ENCODE data around the gene IZUMO1. TPM values are rescaled to one million over a fixed set of nuclear protein-coding genes. Genes with fewer than 3 reads are reported as not detected.

Gene IZUMO1
- total and polyA plus RNA-seq, 3 donors from 2014 or later, result 10.5 to 32.8 (median 28.9) TPM

DNA sequence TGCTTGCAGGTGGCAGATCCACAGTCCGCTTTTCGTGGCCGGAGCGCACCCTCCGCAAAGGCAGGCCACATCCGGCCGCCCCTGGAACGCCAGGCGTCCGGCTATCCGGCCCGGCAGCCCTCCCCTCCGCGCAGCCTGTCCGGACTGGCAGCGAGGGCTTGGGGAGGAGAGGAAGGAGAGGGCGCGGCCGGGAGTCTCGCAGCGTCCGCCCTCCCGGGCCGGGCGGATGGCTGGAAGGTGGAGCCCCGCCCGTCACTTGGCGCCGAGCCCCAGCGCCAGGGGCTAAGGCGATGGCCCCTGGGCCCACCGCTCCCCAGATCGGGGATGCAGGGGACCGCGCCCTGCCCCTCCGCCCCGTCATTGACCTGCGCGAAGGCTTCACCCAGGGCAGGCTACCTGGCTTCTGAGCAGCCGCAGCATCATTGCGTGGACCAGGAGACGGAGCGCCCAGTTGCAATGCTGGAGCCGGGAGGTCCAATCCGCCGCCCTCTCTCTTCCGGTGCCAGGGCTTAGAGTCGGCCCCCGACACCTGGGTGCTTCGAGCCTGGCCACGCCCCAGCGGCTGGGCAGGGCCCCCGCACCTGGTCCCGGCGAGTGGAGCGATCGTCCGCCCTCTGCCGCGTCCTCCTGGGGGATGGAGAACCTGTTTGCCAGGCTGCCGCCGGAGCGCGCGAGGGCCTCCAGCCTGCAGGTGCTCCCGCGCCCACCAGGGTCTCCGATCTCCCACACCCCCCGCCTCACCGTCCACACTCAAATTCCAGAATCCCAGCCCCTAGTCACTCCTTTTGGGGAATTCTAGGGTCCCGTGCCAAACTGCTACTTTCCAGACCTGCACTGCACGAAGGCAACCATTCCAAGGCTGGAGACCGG lies 6.0 kb upstream of the IZUMO1 start, which contains the start of gene FUT1:
TSS of gene FUT1 (minus strand) at position 146 of the 870 bp plus-strand sequence. CDS start 1,360 bp downstream, outside the sequence.
- H3K4me1 ChIP-seq, result peaks cover 23% of the 10 kb centered on the region
- H3K9me3 ChIP-seq, result no peaks in the 10 kb centered on the region
- WGBS, 2 donors, result 7 to 45% methylated on average over 2 to 46 of the region's 73 CpGs
- H3K27me3 ChIP-seq, result no peaks in the 10 kb centered on the region
- peak within 1 kb of the TSS in 1 of 2 donors; percentile 71 for H3K27ac ChIP-seq
- peak; percentile 64 for DNase-seq
- TF ChIP-seq POLR2A (IDR thresholded peaks at IDR 0.05), result no peak
- TF ChIP-seq, protein P1, sequence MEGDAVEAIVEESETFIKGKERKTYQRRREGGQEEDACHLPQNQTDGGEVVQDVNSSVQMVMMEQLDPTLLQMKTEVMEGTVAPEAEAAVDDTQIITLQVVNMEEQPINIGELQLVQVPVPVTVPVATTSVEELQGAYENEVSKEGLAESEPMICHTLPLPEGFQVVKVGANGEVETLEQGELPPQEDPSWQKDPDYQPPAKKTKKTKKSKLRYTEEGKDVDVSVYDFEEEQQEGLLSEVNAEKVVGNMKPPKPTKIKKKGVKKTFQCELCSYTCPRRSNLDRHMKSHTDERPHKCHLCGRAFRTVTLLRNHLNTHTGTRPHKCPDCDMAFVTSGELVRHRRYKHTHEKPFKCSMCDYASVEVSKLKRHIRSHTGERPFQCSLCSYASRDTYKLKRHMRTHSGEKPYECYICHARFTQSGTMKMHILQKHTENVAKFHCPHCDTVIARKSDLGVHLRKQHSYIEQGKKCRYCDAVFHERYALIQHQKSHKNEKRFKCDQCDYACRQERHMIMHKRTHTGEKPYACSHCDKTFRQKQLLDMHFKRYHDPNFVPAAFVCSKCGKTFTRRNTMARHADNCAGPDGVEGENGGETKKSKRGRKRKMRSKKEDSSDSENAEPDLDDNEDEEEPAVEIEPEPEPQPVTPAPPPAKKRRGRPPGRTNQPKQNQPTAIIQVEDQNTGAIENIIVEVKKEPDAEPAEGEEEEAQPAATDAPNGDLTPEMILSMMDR (IDR thresholded peaks at IDR 0.05), result no peak
- H3K4me3 ChIP-seq, result peak within 1 kb of the TSS; percentile 17 to 54
- intact Hi-C loops (cut with DNase I; ENCODE audit: low total_unique reads), result no loop called here
- H3K36me3 ChIP-seq (ENCODE audit: low read depth, missing control alignments), result no peaks in the 10 kb centered on the region

DNA sequence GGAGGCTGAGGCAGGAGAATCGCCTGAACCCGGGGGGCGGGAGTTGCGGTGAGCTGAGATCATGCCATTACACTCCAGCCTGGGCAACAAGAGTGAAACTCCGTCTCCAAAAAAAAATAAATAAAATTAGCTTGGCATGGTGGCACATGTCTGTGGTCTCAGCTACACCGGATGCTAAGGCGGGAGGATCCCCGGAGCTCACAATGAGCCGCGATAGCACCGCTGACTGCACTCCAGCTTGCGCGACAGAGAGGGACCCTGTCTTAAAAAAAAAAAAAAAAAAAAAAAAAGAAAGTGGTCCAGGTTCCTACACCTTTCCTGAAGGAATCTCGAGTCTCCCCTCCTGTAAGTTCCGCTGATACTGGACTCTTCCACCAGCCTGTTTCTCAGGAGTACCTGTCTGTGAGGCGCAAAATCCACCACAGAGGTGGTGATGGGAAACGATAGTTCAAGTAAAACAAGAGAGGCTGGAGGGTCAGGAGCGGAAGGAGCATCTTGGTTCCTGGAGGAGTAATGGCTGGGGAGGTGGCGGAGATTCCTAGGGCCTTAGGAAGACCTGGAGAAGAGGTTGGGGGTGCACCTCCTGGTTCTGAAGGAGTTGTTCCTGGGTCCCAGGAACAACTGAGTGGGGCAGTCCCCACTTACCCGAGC lies 5.3 kb upstream of the IZUMO1 start:
- peak overlapping the region in 1 of 2 donors; percentile 71 for H3K27ac ChIP-seq
- no peaks in the 10 kb centered on the region for H3K27me3 ChIP-seq
- DNase-seq, result no peak
- no peaks in the 10 kb centered on the region for H3K9me3 ChIP-seq
- H3K4me1 ChIP-seq, result peaks cover 27% of the 10 kb centered on the region
- 15 to 29% methylated on average over 20 of the region's 20 CpGs for WGBS, 2 donors
- H3K4me3 ChIP-seq, result peak overlapping the region; percentile 17 to 54
- intact Hi-C loops (cut with DNase I; ENCODE audit: low total_unique reads), result no loop called here
- TF ChIP-seq POLR2A (IDR thresholded peaks at IDR 0.05), result no peak
- TF ChIP-seq, protein P1 (IDR thresholded peaks at IDR 0.05), result no peak
- no peaks in the 10 kb centered on the region for H3K36me3 ChIP-seq (ENCODE audit: low read depth, missing control alignments)

DNA sequence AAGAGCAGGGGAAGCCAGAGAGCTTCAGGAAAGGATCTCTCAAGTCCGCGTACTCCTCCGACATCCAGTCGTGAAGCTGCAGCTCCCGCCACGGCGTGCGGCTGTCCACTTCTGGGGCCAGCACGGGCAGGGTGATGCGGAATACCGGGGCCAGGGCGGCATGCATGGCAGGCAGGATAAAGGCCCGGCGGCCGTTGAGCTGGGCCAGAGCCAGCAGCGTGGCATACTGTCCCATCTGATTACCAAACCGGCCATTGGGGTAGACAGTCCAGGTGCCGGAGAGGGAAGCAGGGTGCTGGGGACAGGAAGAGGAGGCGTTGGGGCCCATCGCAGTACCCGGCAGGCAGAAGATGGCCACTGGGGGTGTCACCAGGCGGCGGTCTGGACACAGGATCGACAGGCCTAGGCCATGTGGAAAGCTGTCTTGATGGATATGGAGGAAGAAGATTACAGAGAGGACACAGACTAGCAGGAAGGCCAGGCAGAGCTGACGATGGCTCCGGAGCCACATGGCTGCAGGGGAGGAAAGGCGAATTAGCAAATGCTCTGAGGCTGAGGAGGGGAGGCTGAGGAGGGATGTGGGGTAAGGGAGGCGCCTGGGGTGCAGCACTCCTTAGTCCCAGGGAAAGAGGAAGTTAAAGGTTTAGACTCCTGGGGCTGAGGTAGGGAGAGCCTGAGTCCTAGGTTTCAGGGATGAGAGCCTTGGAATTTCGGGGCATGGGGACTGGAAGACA lies 4.2 kb upstream of the IZUMO1 start:
- no peak overlapping the region for H3K27ac ChIP-seq
- H3K27me3 ChIP-seq, result no peaks in the 10 kb centered on the region
- 78 to 81% methylated on average over 29 of the region's 29 CpGs for WGBS, 2 donors
- no peaks in the 10 kb centered on the region for H3K9me3 ChIP-seq
- no peak for TF ChIP-seq POLR2A (IDR thresholded peaks at IDR 0.05)
- TF ChIP-seq, protein P1 (IDR thresholded peaks at IDR 0.05), result no peak
- no peaks in the 10 kb centered on the region for H3K36me3 ChIP-seq (ENCODE audit: low read depth, missing control alignments)
- H3K4me1 ChIP-seq, result peaks cover 27% of the 10 kb centered on the region
- H3K4me3 ChIP-seq, result no peak overlapping the region
- intact Hi-C loops (cut with DNase I; ENCODE audit: low total_unique reads), result no loop called here
- DNase-seq, result no peak

DNA sequence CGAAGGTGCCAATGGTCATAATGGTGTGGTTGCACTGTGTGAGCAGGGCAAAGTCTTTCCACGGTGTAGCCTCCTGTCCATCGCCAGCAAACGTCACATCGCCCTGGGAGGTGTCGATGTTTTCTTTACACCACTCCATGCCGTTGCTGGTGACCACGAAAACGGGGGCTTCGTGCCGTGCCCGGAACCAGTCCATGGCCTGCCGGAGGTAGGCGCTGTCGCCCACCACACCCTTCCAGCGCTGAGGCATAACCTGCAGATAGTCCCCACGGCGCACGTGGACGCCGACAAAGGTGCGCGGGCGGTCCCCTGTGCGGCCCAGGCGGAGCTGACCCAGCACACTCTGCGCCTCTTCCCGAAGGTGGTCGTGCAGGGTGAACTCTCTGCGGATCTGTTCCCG lies 3.6 kb upstream of the IZUMO1 start:
- no peaks in the 10 kb centered on the region for H3K9me3 ChIP-seq
- H3K4me3 ChIP-seq, result no peak overlapping the region
- H3K36me3 ChIP-seq (ENCODE audit: low read depth, missing control alignments), result no peaks in the 10 kb centered on the region
- whole genome bisulfite sequencing, 2 donors, result 64 to 89% methylated on average over 24 to 31 of the region's 31 CpGs
- no peak overlapping the region for H3K27ac ChIP-seq
- peaks cover 27% of the 10 kb centered on the region for H3K4me1 ChIP-seq
- TF ChIP-seq POLR2A (IDR thresholded peaks at IDR 0.05), result no peak
- TF ChIP-seq, protein P1 (IDR thresholded peaks at IDR 0.05), result no peak
- no peak for DNase-seq
- H3K27me3 ChIP-seq, result no peaks in the 10 kb centered on the region
- intact Hi-C loops (cut with DNase I; ENCODE audit: low total_unique reads), result no loop called here

Data from testis (tissue), 3 donors.